GM19324 (cell line): ENCODE data around the gene RAB5B.
"Not testable (repeated sequence)": the region's sequence is repeated elsewhere in the genome, so short reads cannot be mapped to it uniquely, and the experiment has no call there.

Experiments
- ATAC-seq: cut with Tn5 transposase; IDR thresholded peaks from one replicate; pipeline ENCODE4 v1.9.1; 2021; ENCODE audit warnings: mild to moderate bottlenecking, moderate library complexity; ENCODE audit not compliant: unreplicated experiment, low FRiP score

RAB5B gene

DNA sequence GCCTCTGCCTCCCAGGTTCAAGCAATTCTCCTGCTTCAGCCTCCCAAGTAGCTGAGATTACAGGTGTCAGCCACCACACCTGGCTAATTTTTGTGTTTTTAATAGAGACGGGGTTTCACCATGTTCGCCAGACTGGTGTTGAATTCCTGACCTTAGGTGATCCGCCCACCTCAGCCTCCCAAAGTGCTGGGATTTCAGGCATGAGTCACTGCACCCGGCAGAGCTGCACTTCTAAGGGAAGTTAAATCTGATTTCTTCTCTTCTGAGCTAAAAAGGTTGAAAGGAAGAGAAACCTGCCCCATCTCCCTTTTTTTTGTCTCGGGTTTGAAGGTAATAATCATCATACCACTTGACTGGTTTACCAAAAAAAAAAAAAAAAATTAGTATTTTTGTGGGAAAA is 8.0 kb downstream of the RAB5B start:
- not testable (repeated sequence) for ATAC-seq

DNA sequence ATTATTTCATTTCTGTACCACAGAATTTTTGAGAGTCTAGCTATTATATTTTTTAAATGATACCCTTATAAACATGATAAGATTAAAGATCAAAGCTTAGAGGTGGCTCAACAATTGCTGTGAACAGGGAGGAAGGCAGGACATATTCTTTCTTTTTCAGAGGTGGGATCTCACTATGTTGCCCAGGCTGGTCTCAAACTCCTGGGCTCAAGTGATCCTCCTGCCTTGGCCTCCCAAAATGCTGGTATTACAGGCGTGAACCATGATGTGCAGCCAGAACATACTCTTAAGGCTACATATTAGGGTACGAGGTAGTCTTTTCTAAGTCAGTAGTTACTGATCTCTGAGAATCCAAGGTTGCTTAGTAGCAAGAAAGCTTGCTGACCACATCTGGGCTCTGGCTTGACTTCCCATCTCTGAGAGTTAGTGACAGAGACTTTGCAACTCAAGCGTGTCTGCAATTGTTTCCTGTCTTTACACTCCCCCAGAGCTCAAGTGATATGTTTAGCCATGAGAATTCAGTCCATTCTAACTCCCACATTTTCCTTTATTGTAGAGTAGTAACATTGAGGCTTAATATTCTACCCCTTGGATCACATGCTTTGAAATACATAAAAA is 8.6 kb downstream of the RAB5B start:
- no peak for ATAC-seq

DNA sequence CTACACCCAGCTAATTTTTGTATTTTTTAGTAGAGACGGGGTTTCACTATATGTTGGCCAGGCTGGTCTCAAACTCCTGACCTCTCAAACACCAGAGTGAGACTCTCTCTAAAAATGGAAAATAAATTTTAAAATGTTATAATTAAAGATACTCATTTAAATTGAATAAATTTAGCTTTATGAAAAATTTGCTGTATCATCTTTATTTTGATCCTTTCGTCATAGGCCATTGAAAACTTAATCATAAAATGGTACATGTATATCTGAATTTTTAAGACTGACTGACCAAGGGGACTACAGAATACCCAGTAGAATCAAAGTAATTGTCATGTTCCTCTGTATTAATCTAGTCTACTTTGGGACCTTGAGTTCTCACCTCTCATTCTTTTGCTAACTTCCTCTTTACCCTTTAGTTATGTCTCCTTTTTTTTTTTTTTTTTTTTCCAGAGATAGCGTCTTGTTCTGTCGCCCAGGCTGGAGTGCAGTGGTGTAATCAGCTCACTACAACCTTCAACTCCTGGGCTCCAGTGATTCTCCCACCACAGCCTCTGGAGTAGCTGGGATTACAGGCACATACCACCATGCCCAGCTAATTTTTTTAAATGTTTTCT is 9.5 kb downstream of the RAB5B start:
- no peak for ATAC-seq

DNA sequence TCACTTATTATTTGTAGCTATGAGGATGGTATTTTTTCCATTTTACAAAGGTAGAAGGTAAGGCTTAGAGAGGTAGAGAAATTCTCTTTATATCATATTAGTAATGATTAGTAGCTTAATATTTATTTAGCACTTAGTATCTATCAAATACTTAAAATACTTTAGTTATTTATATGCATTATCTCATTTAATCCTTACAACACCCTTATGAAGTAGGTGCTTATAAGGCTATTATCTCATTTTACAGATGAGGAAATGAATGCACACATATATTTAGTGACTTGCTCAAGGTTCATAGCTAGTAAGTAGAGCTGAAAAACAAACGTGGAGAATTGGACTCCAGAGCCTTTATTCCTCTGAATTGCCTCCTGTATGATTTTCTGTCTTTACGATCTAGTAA is 11.0 kb downstream of the RAB5B start:
- ATAC-seq: no peak

DNA sequence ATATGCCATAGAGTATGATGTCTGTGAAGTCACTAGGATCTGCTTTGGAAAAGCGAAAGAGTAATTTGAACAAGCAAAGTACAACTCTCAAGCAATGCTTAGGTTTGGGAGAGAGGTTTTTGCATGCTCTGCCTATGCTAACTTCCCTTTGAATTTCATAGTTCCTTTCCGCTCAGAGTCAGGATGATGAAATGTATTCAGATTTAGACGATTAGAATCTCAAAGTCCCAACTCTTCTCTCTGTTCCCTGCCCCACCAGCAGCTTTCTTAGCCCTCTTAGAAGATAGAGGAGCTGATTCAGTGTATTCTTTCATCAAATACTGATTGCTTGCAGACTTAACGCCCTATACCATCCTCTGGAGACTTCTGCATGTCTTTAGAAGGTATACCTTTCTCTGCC is 11.5 kb downstream of the RAB5B start:
- ATAC-seq: no peak

DNA sequence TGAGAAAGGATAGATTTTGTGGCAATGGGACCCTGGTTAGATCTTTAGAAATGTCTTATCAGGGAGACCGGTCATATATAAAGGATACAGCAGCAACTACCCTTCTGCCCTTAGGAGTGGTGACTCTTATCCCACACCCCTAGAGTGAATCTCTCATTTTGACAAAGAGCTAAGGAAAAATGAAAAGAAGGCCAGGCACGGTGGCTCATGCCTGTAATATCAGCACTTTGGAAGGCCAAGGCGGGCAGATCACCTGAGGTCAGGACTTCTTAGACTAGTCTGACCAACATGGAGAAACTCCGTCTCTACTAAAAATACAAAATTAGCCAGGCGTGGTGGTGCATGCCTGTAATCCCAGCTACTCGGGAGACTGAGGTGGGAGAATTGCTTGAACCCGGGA is 12.1 kb downstream of the RAB5B start:
- not testable (repeated sequence) for ATAC-seq

DNA sequence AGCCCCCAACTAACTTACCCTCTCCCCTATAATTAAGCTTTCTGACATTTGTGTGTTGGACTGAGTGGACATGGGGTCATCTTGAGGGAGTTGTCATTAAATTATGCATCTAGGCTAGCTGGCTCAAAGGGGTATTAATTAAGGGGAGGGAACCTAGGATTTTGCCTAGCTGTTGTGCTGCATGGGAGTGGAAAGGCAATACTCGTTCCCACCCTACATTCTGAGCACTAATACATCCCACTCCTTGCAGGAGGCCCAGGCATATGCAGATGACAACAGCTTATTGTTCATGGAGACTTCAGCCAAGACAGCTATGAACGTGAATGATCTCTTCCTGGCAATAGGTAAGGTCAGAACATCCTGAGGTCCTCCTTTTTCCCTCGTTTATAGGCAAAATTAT is 17.2 kb downstream of the RAB5B start:
- ATAC-seq: no peak

DNA sequence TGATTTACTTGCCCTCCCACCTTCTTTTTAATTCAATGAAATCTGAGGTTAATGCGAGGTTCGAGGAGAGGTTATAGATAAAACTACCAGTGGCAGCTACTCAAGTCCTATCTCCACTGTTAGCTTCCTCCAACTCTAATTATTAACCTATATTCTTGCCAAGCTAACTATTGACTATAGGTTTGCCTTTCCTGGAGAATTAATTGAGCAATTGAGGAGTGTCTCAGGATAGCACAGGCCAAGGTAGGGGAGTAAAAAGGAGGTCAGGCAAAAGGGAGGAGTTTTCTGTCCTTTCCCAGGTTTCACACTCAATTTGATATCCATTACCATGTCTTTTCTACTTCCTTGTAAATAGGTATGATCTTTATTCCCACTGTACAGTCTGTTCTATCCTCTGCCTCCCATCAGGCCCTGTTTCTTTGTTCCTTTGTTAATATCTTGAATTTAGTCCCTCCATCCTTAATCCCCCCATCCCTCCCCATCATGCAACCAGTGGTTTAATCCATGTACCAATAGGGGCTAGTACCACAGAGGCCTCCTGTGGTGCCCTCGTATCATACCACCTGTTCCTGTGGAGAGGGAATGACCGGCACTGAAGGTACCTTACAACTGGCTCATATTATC is 19.5 kb downstream of the RAB5B start:
- ATAC-seq: no peak

DNA sequence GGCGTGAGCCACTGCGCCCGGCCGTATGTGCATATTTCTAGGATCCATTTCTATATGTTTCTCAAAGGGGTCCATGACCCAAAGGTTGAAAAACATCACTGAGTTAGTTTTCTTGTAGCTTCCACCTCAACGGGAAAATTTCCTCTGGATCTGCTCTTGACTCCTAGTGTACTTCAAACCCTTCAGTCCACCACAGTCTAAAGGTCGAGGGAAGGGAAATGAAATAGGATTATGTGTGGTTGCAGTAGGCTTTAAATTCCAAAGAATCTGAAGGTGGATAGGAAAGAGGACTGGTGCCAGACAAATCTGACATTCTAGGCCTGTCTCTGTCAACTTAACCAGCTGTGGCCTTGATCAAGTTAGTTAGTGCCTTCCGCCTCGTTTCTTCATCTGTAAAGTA is 21.5 kb downstream of the RAB5B start:
- ATAC-seq: no peak

DNA sequence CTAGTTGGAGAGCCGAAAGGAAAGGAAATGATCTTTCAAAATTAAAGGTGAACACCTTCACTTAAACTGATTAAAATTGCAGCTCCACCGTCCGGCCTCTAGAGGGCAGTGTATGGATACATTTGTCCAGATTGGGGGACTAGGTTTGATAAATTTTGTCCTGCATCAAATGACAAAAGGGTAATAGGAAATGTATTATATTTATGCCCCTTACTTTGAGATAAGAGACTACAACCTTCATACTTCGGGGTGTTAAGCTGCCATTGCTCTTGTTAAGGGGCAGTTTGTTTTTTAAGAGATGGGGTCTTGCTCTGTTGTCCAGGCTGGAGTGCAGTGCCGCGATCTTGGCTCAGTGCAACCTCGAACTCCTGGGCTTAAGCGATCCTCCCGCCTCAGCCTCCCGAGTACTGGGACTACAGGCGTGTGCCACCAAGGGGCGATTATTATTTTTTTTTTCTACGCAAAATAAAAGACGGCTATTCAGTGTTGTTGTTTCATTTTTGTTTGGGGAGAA is 22.4 kb downstream of the RAB5B start:
- no peak for ATAC-seq

DNA sequence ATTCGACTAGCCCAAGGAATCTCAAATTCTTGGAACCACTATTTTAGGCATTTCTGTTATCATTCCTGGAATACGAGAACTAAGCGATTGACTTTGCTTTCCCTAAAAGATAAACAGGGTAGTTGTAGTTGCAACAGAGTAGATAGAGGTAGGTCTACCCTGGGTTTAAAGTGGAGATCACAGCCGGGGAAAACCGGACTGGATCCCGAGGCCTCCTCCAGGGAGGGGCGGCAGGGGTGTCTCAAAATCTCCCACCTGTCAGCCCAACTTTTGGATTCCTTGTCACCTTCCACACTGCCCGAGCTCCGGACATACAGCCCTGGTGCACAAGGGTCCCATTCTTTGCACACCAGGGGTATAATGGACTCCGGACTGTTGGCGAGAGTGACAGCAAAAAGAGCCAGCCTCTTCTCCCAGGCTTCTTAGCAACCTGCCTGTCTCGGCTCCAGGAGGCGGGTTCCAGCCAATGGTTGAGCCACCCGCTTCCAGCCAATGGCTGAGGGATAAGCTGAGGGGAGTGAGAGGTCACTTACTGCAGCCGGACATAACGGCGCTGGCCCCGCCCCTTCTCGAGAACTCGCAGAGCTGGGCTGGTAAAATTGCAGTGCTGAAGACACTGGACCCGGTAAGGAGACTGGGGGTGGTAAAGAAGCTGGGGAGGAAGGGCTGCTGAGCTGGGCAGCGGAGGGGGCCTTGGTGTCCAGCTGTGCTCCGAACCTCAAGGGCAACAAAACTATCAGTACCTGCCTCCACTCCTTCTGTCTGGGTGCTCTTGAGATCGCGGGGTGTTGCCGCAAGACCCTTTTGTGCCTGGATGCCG is 23.0 kb downstream of the RAB5B start, which contains the start of gene SUOX:
TSS of gene SUOX (plus strand) at position 562 of the 820 bp plus-strand sequence. CDS start 4,946 bp downstream, outside the sequence.
- ATAC-seq: peak; percentile 98

DNA sequence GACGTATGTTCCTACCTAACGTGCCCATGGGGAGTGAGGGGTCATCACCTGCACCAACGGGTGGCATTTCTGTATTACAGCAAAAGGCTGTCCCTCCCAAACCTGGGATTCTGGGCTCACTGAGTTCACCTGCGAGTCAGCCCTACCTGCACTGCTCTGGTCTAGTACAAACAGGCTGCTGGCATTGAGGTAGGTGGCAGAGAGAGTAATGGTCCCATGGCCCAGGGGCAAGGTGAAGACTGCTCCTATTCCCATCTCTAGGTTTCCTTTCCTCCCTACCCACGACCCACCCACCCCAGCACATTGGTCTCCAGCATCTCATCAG is 23.6 kb downstream of the RAB5B start:
- ATAC-seq: peak; percentile 8

DNA sequence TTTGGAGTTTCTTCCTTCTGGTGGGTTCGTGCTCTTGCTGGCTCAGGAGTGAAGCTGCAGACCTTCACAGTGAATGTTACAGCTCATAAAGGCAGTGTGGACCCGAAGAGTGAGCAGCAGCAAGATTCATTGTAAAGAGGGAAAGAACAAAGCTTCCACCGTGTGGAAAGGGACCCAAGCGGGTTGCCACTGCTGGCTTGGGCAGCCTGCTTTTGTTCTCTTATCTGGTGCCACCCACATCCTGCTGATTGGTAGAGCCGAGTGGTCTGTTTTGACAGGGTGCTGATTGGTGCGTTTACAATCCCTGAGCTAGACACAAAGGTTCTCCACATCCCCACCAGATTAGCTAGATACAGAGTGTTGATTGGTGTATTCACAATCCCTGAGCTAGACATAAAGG is 25.6 kb downstream of the RAB5B start:
- not testable (repeated sequence) for ATAC-seq

DNA sequence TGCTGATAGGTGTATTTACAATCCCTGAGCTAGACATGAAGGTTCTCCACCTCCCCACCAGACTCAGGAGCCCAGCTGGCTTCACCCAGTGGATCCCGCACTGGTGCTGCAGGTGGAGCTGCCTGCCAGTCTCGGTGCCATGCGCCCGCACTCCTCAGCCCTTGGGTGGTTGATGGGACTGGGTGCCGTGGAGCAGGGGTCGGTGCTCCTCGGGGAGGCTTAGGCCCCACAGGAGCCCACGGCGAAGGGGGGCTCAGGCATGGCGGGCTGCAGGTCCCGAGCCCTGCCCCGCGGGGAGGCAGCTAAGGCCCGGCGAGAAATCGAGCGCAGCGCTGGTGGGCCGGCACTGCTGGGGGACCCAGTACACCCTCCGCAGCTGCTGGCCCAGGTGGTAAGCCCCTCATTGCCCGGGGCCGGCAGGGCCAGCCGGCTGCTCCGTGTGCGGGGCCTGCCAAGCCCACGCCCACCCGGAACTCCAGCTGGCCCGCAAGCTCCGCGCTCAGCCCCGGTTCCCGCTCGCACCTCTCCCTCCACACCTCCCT is 26.2 kb downstream of the RAB5B start:
- ATAC-seq: not testable (repeated sequence)

DNA sequence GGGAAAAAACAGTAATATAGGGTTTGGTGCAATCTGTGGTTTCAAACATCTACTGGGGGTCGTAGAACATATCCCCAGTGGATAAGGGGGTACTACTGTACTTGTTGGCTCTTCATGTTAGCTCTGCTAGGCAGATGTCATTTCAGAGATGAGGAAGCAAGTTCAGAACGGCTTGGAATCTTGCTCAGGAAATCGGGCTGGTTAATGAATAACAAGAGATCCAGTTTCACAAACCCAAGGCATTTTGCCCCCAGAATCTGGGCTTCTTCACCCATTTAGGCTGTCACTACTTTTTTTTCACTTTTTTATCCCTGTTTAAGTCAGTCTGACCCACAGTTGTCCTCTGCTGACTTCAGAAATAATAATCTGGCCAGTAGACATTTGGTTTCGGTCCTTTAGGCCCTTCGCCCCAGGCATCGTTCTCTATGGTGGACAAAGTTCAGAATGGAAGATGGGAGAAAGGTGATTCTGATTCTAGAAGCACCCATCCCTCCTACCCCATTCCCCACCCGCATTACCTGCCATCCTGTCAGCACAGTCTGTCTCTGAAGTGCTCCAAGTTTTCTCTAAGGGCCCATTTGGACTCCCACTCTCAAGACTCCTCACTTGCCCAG is 27.7 kb downstream of the RAB5B start:
- no peak for ATAC-seq

DNA sequence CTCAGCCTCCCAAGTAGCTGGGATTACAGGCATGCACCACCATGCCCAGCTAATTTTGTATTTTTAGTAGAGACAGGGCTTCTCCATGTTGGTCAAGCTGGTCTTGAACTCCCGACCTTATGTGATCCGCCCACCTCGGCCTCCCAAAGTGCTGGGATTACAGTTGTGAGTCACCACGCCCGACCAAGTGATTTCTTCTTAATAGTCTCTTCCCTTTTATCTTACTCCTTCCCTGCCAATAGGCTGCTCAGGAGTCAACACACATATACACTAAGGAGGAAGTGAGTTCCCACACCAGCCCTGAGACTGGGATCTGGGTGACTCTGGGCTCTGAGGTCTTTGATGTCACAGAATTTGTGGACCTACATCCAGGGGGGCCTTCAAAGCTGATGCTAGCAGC is 29.5 kb downstream of the RAB5B start:
- ATAC-seq: not testable (repeated sequence)

DNA sequence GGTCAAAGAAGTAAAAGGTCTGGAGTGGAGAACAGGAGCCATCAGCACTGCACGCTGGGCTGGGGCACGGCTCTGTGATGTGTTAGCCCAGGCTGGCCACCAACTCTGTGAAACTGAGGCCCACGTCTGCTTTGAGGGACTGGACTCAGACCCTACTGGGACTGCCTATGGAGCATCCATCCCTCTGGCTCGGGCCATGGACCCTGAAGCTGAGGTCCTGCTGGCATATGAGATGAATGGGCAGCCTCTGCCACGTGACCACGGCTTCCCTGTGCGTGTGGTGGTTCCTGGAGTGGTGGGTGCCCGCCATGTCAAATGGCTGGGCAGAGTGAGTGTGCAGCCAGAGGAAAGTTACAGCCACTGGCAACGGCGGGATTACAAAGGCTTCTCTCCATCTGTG is 30.3 kb downstream of the RAB5B start:
- no peak for ATAC-seq

DNA sequence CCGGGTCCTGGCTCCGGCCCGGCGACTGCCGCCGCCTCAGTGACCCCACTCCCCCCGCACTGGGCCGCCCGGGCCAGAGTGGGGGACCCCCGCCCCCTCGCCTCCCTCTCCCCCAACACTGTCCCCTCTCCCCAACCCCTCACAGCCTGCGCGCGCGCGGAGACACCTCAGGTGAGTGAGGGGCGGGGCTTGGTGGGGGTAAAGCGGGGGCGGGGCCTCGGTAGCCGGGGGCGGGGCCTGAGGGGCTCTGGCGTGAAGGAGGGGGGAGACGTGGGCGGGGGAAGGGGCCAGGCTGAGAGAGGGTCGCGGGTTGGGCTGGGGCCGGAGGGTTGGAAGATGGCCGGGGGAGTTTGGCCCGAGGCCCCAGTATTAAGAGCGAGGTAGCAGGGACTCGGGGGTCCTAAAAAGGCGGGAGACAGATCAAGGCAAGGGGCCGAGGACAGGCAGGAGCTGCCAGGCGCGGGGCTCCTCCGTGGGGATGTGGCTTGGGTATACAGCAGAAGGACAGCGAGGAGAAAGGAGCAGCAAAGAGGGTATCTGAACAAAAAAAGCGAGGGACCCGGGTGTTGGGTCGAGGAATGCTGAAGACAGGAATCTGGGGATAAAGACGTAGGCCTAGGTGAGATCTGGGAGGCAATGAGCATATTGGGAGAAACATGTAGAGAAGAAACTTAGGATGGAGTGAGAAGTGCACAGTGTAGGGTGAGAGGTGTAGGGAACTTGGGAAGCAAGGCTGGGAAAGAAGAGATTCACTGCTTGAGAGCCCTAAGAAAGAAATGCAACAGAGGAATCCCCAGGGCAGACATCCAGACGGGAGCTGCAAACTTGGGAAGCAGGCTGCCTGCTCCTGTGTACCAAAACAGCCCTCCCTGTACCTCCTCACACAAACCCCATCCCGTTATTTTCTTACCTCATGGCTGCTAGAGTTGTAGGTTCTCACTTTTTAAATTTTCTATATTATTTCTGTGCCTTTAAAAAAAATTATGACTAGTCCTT is 34.0 kb downstream of the RAB5B start:
- peak; percentile 6 for ATAC-seq

DNA sequence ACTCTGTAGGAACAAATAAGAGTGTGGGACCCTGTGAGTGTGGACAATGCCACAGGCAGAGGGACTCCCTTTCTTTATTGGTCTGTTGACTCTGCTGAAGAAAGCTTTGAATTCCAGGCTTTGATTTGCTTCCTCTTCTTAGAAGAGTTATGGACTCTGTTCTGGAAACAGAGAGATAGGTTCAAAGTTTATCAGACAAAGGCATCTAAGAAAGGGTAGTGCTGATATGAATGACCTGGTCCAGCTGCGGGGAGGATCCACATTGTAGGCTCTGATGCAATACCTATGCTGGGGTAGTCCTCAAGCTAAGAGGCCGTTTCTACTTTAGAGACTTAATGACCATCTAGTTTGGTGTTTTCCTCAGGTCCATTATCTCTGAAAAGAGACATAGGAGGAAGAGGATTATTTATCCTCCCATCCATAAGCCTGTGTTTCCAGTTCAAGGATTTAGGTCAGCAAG is 36.3 kb downstream of the RAB5B start:
- ATAC-seq: no peak
